Measurements from ENCODE around the gene FLT3.

DNA sequence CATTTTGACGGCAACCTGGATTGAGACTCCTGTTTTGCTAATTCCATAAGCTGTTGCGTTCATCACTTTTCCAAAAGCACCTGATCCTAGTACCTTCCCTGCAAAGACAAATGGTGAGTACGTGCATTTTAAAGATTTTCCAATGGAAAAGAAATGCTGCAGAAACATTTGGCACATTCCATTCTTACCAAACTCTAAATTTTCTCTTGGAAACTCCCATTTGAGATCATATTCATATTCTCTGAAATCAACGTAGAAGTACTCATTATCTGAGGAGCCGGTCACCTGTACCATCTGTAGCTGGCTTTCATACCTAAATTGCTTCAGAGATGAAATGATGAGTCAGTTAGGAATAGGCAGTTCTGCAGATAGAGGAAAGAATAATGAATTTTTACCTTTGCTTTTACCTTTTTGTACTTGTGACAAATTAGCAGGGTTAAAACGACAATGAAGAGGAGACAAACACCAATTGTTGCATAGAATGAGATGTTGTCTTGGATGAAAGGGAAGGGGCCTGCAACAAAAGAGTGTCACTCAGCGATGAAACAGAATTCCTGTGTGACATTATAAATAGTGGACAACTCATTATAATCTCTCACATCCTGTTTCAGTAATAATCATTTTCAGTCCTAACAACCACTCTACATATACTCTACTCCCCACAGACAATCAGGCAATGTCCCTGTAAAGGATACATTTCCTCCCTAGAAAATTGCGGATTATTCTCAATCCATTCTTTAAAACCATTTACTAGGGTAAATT is 66.3 kb downstream of the FLT3 start:
- TF ChIP-seq, protein P1, sequence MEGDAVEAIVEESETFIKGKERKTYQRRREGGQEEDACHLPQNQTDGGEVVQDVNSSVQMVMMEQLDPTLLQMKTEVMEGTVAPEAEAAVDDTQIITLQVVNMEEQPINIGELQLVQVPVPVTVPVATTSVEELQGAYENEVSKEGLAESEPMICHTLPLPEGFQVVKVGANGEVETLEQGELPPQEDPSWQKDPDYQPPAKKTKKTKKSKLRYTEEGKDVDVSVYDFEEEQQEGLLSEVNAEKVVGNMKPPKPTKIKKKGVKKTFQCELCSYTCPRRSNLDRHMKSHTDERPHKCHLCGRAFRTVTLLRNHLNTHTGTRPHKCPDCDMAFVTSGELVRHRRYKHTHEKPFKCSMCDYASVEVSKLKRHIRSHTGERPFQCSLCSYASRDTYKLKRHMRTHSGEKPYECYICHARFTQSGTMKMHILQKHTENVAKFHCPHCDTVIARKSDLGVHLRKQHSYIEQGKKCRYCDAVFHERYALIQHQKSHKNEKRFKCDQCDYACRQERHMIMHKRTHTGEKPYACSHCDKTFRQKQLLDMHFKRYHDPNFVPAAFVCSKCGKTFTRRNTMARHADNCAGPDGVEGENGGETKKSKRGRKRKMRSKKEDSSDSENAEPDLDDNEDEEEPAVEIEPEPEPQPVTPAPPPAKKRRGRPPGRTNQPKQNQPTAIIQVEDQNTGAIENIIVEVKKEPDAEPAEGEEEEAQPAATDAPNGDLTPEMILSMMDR (IDR thresholded peaks at IDR 0.05), result no peak
- TF ChIP-seq EZH2 (IDR thresholded peaks at IDR 0.05; ENCODE audit: borderline replicate concordance, insufficient read depth, low read depth, low read length, poor library complexity, severe bottlenecking), result no peak
